ACC112 (cell line): ENCODE data around the gene ENGASE.

ENCODE experiments used
- H2AFZ ChIP-seq: fragments of 200-600 bp; sonication (generic); one replicate; pipeline ENCODE4 v1.6.0; 2017; ENCODE audit warnings: antibody characterized with exemption, low read length; ENCODE audit not compliant: unreplicated experiment
- H3K27ac ChIP-seq: fragments of 200-600 bp; sonication (generic); 2 replicates; pipeline ENCODE4 v1.5.1; 2014; ENCODE audit warnings: low read depth, mild to moderate bottlenecking, antibody characterized with exemption, low read length, moderate library complexity
- H3K27me3 ChIP-seq: fragments of 200-600 bp; sonication (generic); 2 replicates; pipeline ENCODE4 v1.6.1; 2014; ENCODE audit warnings: mild to moderate bottlenecking, antibody characterized with exemption, low read length, moderate library complexity, mixed read lengths; ENCODE audit not compliant: insufficient read depth
- H3K36me3 ChIP-seq: fragments of 200-600 bp; sonication (generic); 2 replicates; pipeline ENCODE4 v1.6.1; 2016; ENCODE audit warnings: mild to moderate bottlenecking, antibody characterized with exemption, low read length, moderate library complexity, mixed read lengths; ENCODE audit not compliant: insufficient read depth
- H3K4me1 ChIP-seq: fragments of 200-600 bp; sonication (generic); one replicate; pipeline ENCODE4 v1.6.1; 2016; ENCODE audit warnings: low read length, mixed read lengths; ENCODE audit not compliant: insufficient read depth, unreplicated experiment, control insufficient read depth
- H3K4me3 ChIP-seq: fragments of 200-600 bp; sonication (generic); 2 replicates; pipeline ENCODE4 v1.5.1; 2014; ENCODE audit warnings: mild to moderate bottlenecking, low read depth, low read length
- H3K79me2 ChIP-seq: fragments of 200-600 bp; sonication (generic); one replicate; pipeline ENCODE4 v1.6.0; 2016; ENCODE audit warnings: low read length; ENCODE audit not compliant: control insufficient read depth, unreplicated experiment, insufficient read depth

The ENGASE gene

GRCh38 chr17:79088997-79089328 lies 14.3 kb downstream of the ENGASE start:
- no peak overlapping the region for H2AFZ ChIP-seq
- no peaks in the 10 kb centered on the region for H3K36me3 ChIP-seq
- H3K79me2 ChIP-seq: no peaks in the 10 kb centered on the region
- no peaks in the 10 kb centered on the region for H3K27me3 ChIP-seq
- H3K4me1 ChIP-seq: no peaks in the 10 kb centered on the region
- no peak overlapping the region for H3K4me3 ChIP-seq
- no peak overlapping the region for H3K27ac ChIP-seq

GRCh38 chr17:79089720-79090442 lies 15.3 kb downstream of the ENGASE start:
- no peak overlapping the region for H3K27ac ChIP-seq
- H3K36me3 ChIP-seq: no peaks in the 10 kb centered on the region
- H3K4me1 ChIP-seq: no peaks in the 10 kb centered on the region
- H3K4me3 ChIP-seq: no peak overlapping the region
- H3K27me3 ChIP-seq: peaks cover 4% of the 10 kb centered on the region; the same call in 1 of the 2 replicates
- no peak overlapping the region for H2AFZ ChIP-seq
- no peaks in the 10 kb centered on the region for H3K79me2 ChIP-seq

- H2AFZ ChIP-seq: no peak overlapping the region
- no peaks in the 10 kb centered on the region for H3K4me1 ChIP-seq
- no peak overlapping the region for H3K4me3 ChIP-seq
- no peak overlapping the region for H3K27ac ChIP-seq
- peaks cover 6% of the 10 kb centered on the region; the same call in 1 of the 2 replicates for H3K27me3 ChIP-seq
- no peaks in the 10 kb centered on the region for H3K79me2 ChIP-seq
- H3K36me3 ChIP-seq: no peaks in the 10 kb centered on the region
Measured at GRCh38 chr17:79090443-79091225, 16.0 kb downstream of the ENGASE start.

GRCh38 chr17:79091226-79091670 lies 16.6 kb downstream of the ENGASE start:
- H3K79me2 ChIP-seq: no peaks in the 10 kb centered on the region
- H3K36me3 ChIP-seq: no peaks in the 10 kb centered on the region
- H3K27ac ChIP-seq: no peak overlapping the region
- H3K4me1 ChIP-seq: no peaks in the 10 kb centered on the region
- H3K4me3 ChIP-seq: no peak overlapping the region
- H2AFZ ChIP-seq: no peak overlapping the region
- peaks cover 11% of the 10 kb centered on the region; the same call in 1 of the 2 replicates for H3K27me3 ChIP-seq

GRCh38 chr17:79092567-79092966 lies 17.9 kb downstream of the ENGASE start:
- peaks cover 22% of the 10 kb centered on the region for H3K27me3 ChIP-seq

GRCh38 chr17:79093270-79093669 lies 18.6 kb downstream of the ENGASE start:
- H3K36me3 ChIP-seq: no peaks in the 10 kb centered on the region
- no peaks in the 10 kb centered on the region for H3K4me1 ChIP-seq
- no peak overlapping the region for H3K27ac ChIP-seq
- H3K4me3 ChIP-seq: no peak overlapping the region
- no peaks in the 10 kb centered on the region for H3K79me2 ChIP-seq
- H3K27me3 ChIP-seq: peaks cover 29% of the 10 kb centered on the region
- H2AFZ ChIP-seq: no peak overlapping the region

More at GRCh38 chr17:79092567-79092966, 17.9 kb downstream of the ENGASE start:
- Histone ChIP-seq H3K36me3 (no peaks in the 10 kb centered on the region), H3K27ac (no peak overlapping the region), H3K4me3 (no peak overlapping the region), H3K4me1 (no peaks in the 10 kb centered on the region), H3K79me2 (no peaks in the 10 kb centered on the region), H2AFZ (no peak overlapping the region)

- Histone ChIP-seq H3K4me3 (no peak overlapping the region), H3K27me3 (peaks cover 38% of the 10 kb centered on the region), H3K79me2 (no peaks in the 10 kb centered on the region), H2AFZ (no peak overlapping the region), H3K36me3 (no peaks in the 10 kb centered on the region), H3K27ac (no peak overlapping the region), H3K4me1 (no peaks in the 10 kb centered on the region)
Measured at GRCh38 chr17:79094261-79094660, 19.6 kb downstream of the ENGASE start.

- Histone ChIP-seq H3K27me3 (peaks cover 51% of the 10 kb centered on the region), H3K36me3 (no peaks in the 10 kb centered on the region), H2AFZ (no peak overlapping the region), H3K4me1 (no peaks in the 10 kb centered on the region), H3K27ac (no peak overlapping the region), H3K79me2 (no peaks in the 10 kb centered on the region), H3K4me3 (no peak overlapping the region)
Measured at GRCh38 chr17:79095345-79096055, 20.9 kb downstream of the ENGASE start.

GRCh38 chr17:79096477-79096876 lies 21.9 kb downstream of the ENGASE start:
- H3K36me3 ChIP-seq: no peaks in the 10 kb centered on the region
- H3K79me2 ChIP-seq: no peaks in the 10 kb centered on the region
- no peak overlapping the region for H2AFZ ChIP-seq
- H3K4me1 ChIP-seq: no peaks in the 10 kb centered on the region
- H3K27ac ChIP-seq: no peak overlapping the region
- peaks cover 61% of the 10 kb centered on the region for H3K27me3 ChIP-seq
- no peak overlapping the region for H3K4me3 ChIP-seq

GRCh38 chr17:79097226-79098055 lies 22.8 kb downstream of the ENGASE start:
- H3K79me2 ChIP-seq: no peaks in the 10 kb centered on the region
- no peaks in the 10 kb centered on the region for H3K4me1 ChIP-seq
- no peak overlapping the region for H3K4me3 ChIP-seq
- H3K27ac ChIP-seq: no peak overlapping the region
- peaks cover 70% of the 10 kb centered on the region for H3K27me3 ChIP-seq
- H2AFZ ChIP-seq: no peak overlapping the region
- no peaks in the 10 kb centered on the region for H3K36me3 ChIP-seq
